PFSK-1 (cell line): ENCODE results near the gene OPN3.

Source experiments
- POLR2AphosphoS5 ChIP-seq: IDR thresholded peaks from 2 replicates; pipeline ENCODE4 v1.6.1; 2012; ENCODE audit warnings: low read depth, mild to moderate bottlenecking, control low read depth, low read length, moderate library complexity
- SIN3A ChIP-seq: IDR thresholded peaks from 2 replicates; pipeline ENCODE4 v1.6.1; 2012; ENCODE audit warnings: mild to moderate bottlenecking, low read length, moderate library complexity, borderline replicate concordance; ENCODE audit not compliant: insufficient read depth
- TAF1 ChIP-seq: IDR thresholded peaks from 2 replicates; pipeline ENCODE4 v1.6.1; 2012; ENCODE audit warnings: low read length, control low read depth, borderline replicate concordance; ENCODE audit not compliant: insufficient read depth
- TF ChIP-seq, protein P1 (sequence below), 2 experiments: IDR thresholded peaks; 2 replicates each; pipeline versions ENCODE4 v1.6.1 to v1.8.0; 2011 to 2012; ENCODE audit warnings: low read depth in 2 of 2, low read length in 2 of 2, control low read depth in 1 of 2, inconsistent platforms in 1 of 2, mild to moderate bottlenecking in 1 of 2, moderate library complexity in 1 of 2; ENCODE audit not compliant: insufficient read depth in 1 of 2

DNA sequence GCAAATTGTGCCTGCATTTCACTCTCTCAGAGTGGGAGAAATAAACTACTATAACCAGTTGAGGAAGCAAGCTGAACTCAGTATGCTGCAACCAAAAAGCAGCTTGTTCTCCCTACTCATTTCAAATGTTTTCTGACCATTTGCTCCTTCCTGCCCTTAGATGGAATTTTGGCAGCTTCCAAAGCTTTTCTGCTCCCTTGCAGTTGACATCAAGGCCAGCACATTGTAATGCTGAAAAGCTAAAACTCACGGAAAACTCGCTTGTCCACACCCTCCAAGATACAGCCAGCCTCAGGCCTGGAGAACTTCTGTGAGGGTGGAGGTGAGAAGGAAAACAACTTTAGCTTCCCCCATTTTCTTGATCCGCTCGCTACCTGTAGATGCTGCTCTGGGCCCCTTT is 5.0 kb upstream of the OPN3 start:
- no peak for TF ChIP-seq POLR2AphosphoS5
- TF ChIP-seq SIN3A: no peak
- TF ChIP-seq TAF1: no peak
- TF ChIP-seq, protein P1, sequence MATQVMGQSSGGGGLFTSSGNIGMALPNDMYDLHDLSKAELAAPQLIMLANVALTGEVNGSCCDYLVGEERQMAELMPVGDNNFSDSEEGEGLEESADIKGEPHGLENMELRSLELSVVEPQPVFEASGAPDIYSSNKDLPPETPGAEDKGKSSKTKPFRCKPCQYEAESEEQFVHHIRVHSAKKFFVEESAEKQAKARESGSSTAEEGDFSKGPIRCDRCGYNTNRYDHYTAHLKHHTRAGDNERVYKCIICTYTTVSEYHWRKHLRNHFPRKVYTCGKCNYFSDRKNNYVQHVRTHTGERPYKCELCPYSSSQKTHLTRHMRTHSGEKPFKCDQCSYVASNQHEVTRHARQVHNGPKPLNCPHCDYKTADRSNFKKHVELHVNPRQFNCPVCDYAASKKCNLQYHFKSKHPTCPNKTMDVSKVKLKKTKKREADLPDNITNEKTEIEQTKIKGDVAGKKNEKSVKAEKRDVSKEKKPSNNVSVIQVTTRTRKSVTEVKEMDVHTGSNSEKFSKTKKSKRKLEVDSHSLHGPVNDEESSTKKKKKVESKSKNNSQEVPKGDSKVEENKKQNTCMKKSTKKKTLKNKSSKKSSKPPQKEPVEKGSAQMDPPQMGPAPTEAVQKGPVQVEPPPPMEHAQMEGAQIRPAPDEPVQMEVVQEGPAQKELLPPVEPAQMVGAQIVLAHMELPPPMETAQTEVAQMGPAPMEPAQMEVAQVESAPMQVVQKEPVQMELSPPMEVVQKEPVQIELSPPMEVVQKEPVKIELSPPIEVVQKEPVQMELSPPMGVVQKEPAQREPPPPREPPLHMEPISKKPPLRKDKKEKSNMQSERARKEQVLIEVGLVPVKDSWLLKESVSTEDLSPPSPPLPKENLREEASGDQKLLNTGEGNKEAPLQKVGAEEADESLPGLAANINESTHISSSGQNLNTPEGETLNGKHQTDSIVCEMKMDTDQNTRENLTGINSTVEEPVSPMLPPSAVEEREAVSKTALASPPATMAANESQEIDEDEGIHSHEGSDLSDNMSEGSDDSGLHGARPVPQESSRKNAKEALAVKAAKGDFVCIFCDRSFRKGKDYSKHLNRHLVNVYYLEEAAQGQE (IDR thresholded peaks at IDR 0.05; ENCODE audit: insufficient read depth in 1 of 2, low read depth in 2 of 2, low read length in 2 of 2): no peak
